Measurements from ENCODE around the gene MLLT3. TPM values are rescaled to one million over a fixed set of nuclear protein-coding genes. Genes with fewer than 3 reads are reported as not detected.

The MLLT3 gene
- total and polyA plus RNA-seq, 2 of the 13 experiments (the other 11 are each of a cell fraction or from before 2014, with no cell fraction given), result 12.3 to 12.6 TPM

DNA sequence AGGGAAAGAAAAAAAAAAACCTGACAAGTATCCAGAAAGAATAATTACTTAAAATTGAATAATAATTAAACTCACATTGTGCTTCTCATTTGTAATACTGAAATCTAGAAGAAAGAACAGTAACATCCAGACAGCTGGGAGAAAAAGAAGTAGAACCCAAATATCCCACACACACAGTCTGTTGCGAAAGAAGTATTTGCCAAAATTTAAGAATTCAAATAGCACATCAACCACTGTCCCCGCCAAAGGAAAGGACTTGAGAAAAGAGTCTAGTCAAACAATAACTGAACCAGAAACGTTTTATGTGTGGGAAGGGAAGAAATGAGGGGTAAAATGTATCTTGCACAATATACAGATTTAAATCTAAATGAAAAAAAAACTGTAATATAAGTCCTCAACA lies 202.8 kb downstream of the MLLT3 start:
- FAIRE-seq (no peak), DNase-seq (ENCODE audit: low spot score) (no peak), ATAC-seq (no peak)
- H3K4me1 ChIP-seq (ENCODE audit: insufficient read depth, low read length), result no peaks in the 10 kb centered on the region
- POLR2A ChIA-PET, result no interaction called here
- CTCF ChIA-PET (ENCODE audit: low intra/inter-chr PET ratio, low total read pairs), result no interaction called here
- H3K4me3 ChIP-seq (replicated peaks in 1 of 3; ENCODE audit: insufficient read depth in 1 of 3, low read depth in 2 of 3, low read length in 3 of 3), result no peak overlapping the region
- in situ Hi-C loops (cut with HindIII; ENCODE audit: extremely low pct_ligation_motif_present, low pct_unique_long_range_greater_than_20kb), result no loop called here
- intact Hi-C loops (cut with micrococcal nuclease; ENCODE audit: unreplicated experiment), result no loop called here
- H2AFZ ChIP-seq (ENCODE audit: low read length), result no peak overlapping the region
- H3K79me2 ChIP-seq (ENCODE audit: insufficient read depth, low read length), result no peaks in the 10 kb centered on the region
- H3K36me3 ChIP-seq (replicated peaks in 1 of 2; ENCODE audit: control insufficient read depth in 1 of 2, insufficient read depth in 2 of 2, low read length in 2 of 2), result no peaks in the 10 kb centered on the region
- BruUV-seq (replicated peaks), result no TSS peak
- no peaks in the 10 kb centered on the region for H4K20me1 ChIP-seq (ENCODE audit: insufficient read depth, low read length)
- no peak overlapping the region for H3K27ac ChIP-seq (ENCODE audit: extremely low read length, insufficient read depth, low read length)
- H3K27me3 ChIP-seq (ENCODE audit: control insufficient read depth in 1 of 2, insufficient read depth in 2 of 2, low read length in 2 of 2), result no peaks in the 10 kb centered on the region
- no peaks in the 10 kb centered on the region for H3K9me3 ChIP-seq (ENCODE audit: low read length)
- 29% methylated on average over 3 of the region's 3 CpGs for WGBS (ENCODE audit: low lambda C conversion rate)
- no peak overlapping the region for H3K9ac ChIP-seq (ENCODE audit: insufficient read depth, low read depth, low read length)
- H3K4me2 ChIP-seq (ENCODE audit: low read depth, low read length), result no peak overlapping the region
- TF ChIP-seq POLR2AphosphoS2 (IDR thresholded peaks at IDR 0.05; ENCODE audit: low read depth, low read length) (no peak), SKI (IDR thresholded peaks at IDR 0.05; ENCODE audit: partially characterized antibody) (no peak), RARG (CRISPR knock-in tag; IDR thresholded peaks at IDR 0.05; ENCODE audit: low read depth) (no peak), ZNF430 (CRISPR knock-in tag; IDR thresholded peaks at IDR 0.05) (no peak), PHF20 (CRISPR knock-in tag; IDR thresholded peaks at IDR 0.05) (no peak), SRF (IDR thresholded peaks at IDR 0.05; ENCODE audit: low read depth, low read length) (no peak), MAZ (IDR thresholded peaks at IDR 0.05; ENCODE audit: borderline replicate concordance, low read depth, low read length) (no peak), MAZ (CRISPR knock-in tag; IDR thresholded peaks at IDR 0.05; ENCODE audit: low read depth) (no peak), EHMT2 (IDR thresholded peaks at IDR 0.05; ENCODE audit: borderline replicate concordance, low read depth, low read length) (no peak), TAF15 (IDR thresholded peaks at IDR 0.05; ENCODE audit: low read depth, low read length, poor library complexity, severe bottlenecking) (no peak)
- TF ChIP-seq, protein P1, sequence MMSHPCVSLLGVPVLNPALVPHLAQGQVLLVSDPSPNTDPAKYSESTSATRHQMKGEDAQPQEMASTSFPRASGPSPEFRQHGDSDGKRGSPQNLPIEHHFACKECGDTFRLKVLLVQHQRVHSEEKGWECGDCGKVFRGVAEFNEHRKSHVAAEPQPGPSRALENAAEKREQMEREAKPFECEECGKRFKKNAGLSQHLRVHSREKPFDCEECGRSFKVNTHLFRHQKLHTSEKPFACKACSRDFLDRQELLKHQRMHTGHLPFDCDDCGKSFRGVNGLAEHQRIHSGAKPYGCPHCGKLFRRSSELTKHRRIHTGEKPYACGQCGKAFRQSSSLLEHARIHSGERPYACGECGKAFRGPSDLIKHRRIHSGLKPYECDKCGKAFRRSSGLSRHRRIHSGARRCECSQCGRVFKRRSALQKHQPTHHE (CRISPR knock-in tag; IDR thresholded peaks at IDR 0.05; ENCODE audit: borderline replicate concordance), result no peak
- TF ChIP-seq, protein P2, sequence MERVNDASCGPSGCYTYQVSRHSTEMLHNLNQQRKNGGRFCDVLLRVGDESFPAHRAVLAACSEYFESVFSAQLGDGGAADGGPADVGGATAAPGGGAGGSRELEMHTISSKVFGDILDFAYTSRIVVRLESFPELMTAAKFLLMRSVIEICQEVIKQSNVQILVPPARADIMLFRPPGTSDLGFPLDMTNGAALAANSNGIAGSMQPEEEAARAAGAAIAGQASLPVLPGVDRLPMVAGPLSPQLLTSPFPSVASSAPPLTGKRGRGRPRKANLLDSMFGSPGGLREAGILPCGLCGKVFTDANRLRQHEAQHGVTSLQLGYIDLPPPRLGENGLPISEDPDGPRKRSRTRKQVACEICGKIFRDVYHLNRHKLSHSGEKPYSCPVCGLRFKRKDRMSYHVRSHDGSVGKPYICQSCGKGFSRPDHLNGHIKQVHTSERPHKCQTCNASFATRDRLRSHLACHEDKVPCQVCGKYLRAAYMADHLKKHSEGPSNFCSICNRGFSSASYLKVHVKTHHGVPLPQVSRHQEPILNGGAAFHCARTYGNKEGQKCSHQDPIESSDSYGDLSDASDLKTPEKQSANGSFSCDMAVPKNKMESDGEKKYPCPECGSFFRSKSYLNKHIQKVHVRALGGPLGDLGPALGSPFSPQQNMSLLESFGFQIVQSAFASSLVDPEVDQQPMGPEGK (CRISPR knock-in tag; IDR thresholded peaks at IDR 0.05), result no peak

Measured in HepG2 (cell line).